ENCODE measurements around the gene LYVE1.

- TF ChIP-seq, protein P1, sequence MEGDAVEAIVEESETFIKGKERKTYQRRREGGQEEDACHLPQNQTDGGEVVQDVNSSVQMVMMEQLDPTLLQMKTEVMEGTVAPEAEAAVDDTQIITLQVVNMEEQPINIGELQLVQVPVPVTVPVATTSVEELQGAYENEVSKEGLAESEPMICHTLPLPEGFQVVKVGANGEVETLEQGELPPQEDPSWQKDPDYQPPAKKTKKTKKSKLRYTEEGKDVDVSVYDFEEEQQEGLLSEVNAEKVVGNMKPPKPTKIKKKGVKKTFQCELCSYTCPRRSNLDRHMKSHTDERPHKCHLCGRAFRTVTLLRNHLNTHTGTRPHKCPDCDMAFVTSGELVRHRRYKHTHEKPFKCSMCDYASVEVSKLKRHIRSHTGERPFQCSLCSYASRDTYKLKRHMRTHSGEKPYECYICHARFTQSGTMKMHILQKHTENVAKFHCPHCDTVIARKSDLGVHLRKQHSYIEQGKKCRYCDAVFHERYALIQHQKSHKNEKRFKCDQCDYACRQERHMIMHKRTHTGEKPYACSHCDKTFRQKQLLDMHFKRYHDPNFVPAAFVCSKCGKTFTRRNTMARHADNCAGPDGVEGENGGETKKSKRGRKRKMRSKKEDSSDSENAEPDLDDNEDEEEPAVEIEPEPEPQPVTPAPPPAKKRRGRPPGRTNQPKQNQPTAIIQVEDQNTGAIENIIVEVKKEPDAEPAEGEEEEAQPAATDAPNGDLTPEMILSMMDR (IDR thresholded peaks at IDR 0.05; ENCODE audit: insufficient read depth, low read depth, low read length) = peak; percentile 48
- TF ChIP-seq EZH2 (IDR thresholded peaks at IDR 0.05; ENCODE audit: insufficient read depth, low read length) = no peak
Measured at GRCh38 chr11:10540915-10541560, 27.4 kb downstream of the LYVE1 start, which contains the start of gene RNF141.

All from astrocyte (in vitro differentiated cells and primary cell).